GM23338 (cell line): ENCODE data around the gene MYT1.

ENCODE experiments used
- CREB1 ChIP-seq: fragments of 250-450 bp; sonication (Bioruptor Pico); IDR thresholded peaks from 2 replicates; pipeline ENCODE4 v1.5.0; 2020; ENCODE audit warnings: low read depth, mild to moderate bottlenecking, moderate library complexity
- CTCF ChIP-seq, 2 experiments: fragments of 200-600 bp in 1 of 2; sonication (generic) in 1 of 2; conservative IDR thresholded peaks; 2 replicates each; pipeline versions ENCODE4 v1.5.1 to v1.6.1; 2016 to 2017; ENCODE audit warnings: antibody characterized with exemption in 2 of 2, low read depth in 2 of 2, mild to moderate bottlenecking in 2 of 2, moderate library complexity in 1 of 2
- ETS1 ChIP-seq: IDR thresholded peaks from 2 replicates; pipeline ENCODE4 v1.6.1; 2016; ENCODE audit warnings: antibody characterized with exemption
- EZH2 ChIP-seq: fragments of 200-600 bp; sonication (generic); IDR thresholded peaks from one replicate; pipeline ENCODE4 v1.8.0; 2017; ENCODE audit warnings: antibody characterized with exemption, mild to moderate bottlenecking, low read depth; ENCODE audit not compliant: unreplicated experiment
- EZH2phosphoT487 ChIP-seq: fragments of 200-600 bp; sonication (generic); IDR thresholded peaks from one replicate; pipeline ENCODE4 v1.8.1; 2018; ENCODE audit warnings: antibody characterized with exemption; ENCODE audit not compliant: unreplicated experiment
- JUNB ChIP-seq: IDR thresholded peaks from one replicate; pipeline ENCODE4 v1.6.1; 2016; ENCODE audit warnings: antibody characterized with exemption; ENCODE audit not compliant: unreplicated experiment
- POLR2AphosphoS5 ChIP-seq: IDR thresholded peaks from 2 replicates; pipeline ENCODE4 v1.6.1; 2016; ENCODE audit warnings: antibody characterized with exemption, low read depth
- REST ChIP-seq: IDR thresholded peaks from one replicate; pipeline ENCODE4 v1.6.1; 2018; ENCODE audit warnings: antibody characterized with exemption; ENCODE audit not compliant: unreplicated experiment
- STAT1 ChIP-seq: IDR thresholded peaks from one replicate; pipeline ENCODE4 v1.6.1; 2016; ENCODE audit warnings: antibody characterized with exemption; ENCODE audit not compliant: unreplicated experiment
- ZNF114 ChIP-seq: fragments of 250-450 bp; sonication (Bioruptor Pico); IDR thresholded peaks from 2 replicates; pipeline ENCODE4 v1.5.0; 2020; ENCODE audit warnings: mild to moderate bottlenecking, moderate library complexity

- TF ChIP-seq REST = no peak
- TF ChIP-seq POLR2AphosphoS5 = no peak
- TF ChIP-seq CTCF (conservative IDR thresholded peaks at IDR 0.05; ENCODE audit: low read depth in 2 of 2) = no peak
- no peak for TF ChIP-seq EZH2
- TF ChIP-seq ETS1 = no peak
- TF ChIP-seq EZH2phosphoT487 = no peak
- no peak for TF ChIP-seq STAT1
- no peak for TF ChIP-seq CREB1 (CRISPR knock-in tag)
- TF ChIP-seq JUNB = no peak
- no peak for TF ChIP-seq ZNF114 (CRISPR knock-in tag)
Measured at GRCh38 chr20:64130876-64131275, 33.4 kb upstream of the MYT1 start.
